Measurements from ENCODE around the gene SNAPC4. TPM values are rescaled to one million over a fixed set of nuclear protein-coding genes. Genes with fewer than 3 reads are reported as not detected.

The SNAPC4 gene
- total RNA-seq, 1 donor, result 11.7 TPM

GRCh38 chr9:136389396-136389795 is 10.6 kb downstream of the SNAPC4 start:
- DNase-seq (ENCODE audit: low read depth), result no peak
- no peak for TF ChIP-seq CTCF (IDR thresholded peaks at IDR 0.05; ENCODE audit: insufficient read depth, low read depth, low read length)
- no peak overlapping the region for H3K4me3 ChIP-seq (ENCODE audit: low read depth, low read length)

GRCh38 chr9:136387217-136387616 is 12.8 kb downstream of the SNAPC4 start:
- H3K4me3 ChIP-seq (ENCODE audit: low read depth, low read length), result no peak overlapping the region
- no peak for TF ChIP-seq CTCF (IDR thresholded peaks at IDR 0.05; ENCODE audit: insufficient read depth, low read depth, low read length)
- DNase-seq (ENCODE audit: low read depth), result no peak

GRCh38 chr9:136386018-136386417 is 14.0 kb downstream of the SNAPC4 start:
- DNase-seq (ENCODE audit: low read depth), result no peak
- H3K4me3 ChIP-seq (ENCODE audit: low read depth, low read length), result no peak overlapping the region
- no peak for TF ChIP-seq CTCF (IDR thresholded peaks at IDR 0.05; ENCODE audit: insufficient read depth, low read depth, low read length)

- no peak overlapping the region for H3K4me3 ChIP-seq (ENCODE audit: low read depth, low read length)
- TF ChIP-seq CTCF (IDR thresholded peaks at IDR 0.05; ENCODE audit: insufficient read depth, low read depth, low read length), result no peak
- no peak for DNase-seq (ENCODE audit: low read depth)
Measured at GRCh38 chr9:136385015-136385414, 15.0 kb downstream of the SNAPC4 start.

- no peak for TF ChIP-seq CTCF (IDR thresholded peaks at IDR 0.05; ENCODE audit: insufficient read depth, low read depth, low read length)
- no peak overlapping the region for H3K4me3 ChIP-seq (ENCODE audit: low read depth, low read length)
- DNase-seq (ENCODE audit: low read depth), result no peak
Measured at GRCh38 chr9:136383436-136383835, 16.5 kb downstream of the SNAPC4 start.

GRCh38 chr9:136381966-136382513 is 17.9 kb downstream of the SNAPC4 start:
- DNase-seq (ENCODE audit: low read depth), result no peak
- no peak for TF ChIP-seq CTCF (IDR thresholded peaks at IDR 0.05; ENCODE audit: insufficient read depth, low read depth, low read length)
- H3K4me3 ChIP-seq (ENCODE audit: low read depth, low read length), result no peak overlapping the region

- no peak overlapping the region for H3K4me3 ChIP-seq (ENCODE audit: low read depth, low read length)
- TF ChIP-seq CTCF (IDR thresholded peaks at IDR 0.05; ENCODE audit: insufficient read depth, low read depth, low read length), result no peak
- DNase-seq (ENCODE audit: low read depth), result no peak
Measured at GRCh38 chr9:136381311-136381710, 18.7 kb downstream of the SNAPC4 start.

Measured in fibroblast of villous mesenchyme (primary cell).